Parathyroid adenoma (tissue), 2 donors: ENCODE measurements around the gene PGLYRP4.

Experiments
- H2AFZ ChIP-seq: fragments of 300-600 bp; sonication (generic); one replicate; pipeline ENCODE4 v1.7.0; 2017; ENCODE audit warnings: antibody characterized with exemption, mild to moderate bottlenecking
- H3K27ac ChIP-seq: fragments of 300-600 bp; sonication (generic); one replicate; pipeline ENCODE4 v1.7.0; 2017
- H3K27me3 ChIP-seq: fragments of 300-600 bp; sonication (generic); one replicate; pipeline ENCODE4 v1.7.0; 2017; ENCODE audit warnings: low read length; ENCODE audit not compliant: control insufficient read depth, insufficient read depth
- H3K36me3 ChIP-seq: fragments of 300-600 bp; sonication (generic); one replicate; pipeline ENCODE4 v1.7.0; 2017; ENCODE audit warnings: low read length; ENCODE audit not compliant: control insufficient read depth, insufficient read depth
- H3K4me1 ChIP-seq: fragments of 300-600 bp; sonication (generic); one replicate; pipeline ENCODE4 v1.7.0; 2017; ENCODE audit warnings: control low read depth
- H3K4me2 ChIP-seq: fragments of 300-600 bp; sonication (generic); one replicate; pipeline ENCODE4 v1.7.0; 2017; ENCODE audit warnings: low read length
- H3K4me3 ChIP-seq: fragments of 300-600 bp; sonication (generic); one replicate; pipeline ENCODE4 v1.7.0; 2017; ENCODE audit warnings: low read depth, low read length
- H3K79me2 ChIP-seq: fragments of 300-600 bp; sonication (generic); one replicate; pipeline ENCODE4 v1.7.0; 2017; ENCODE audit warnings: control low read depth
- H3K9ac ChIP-seq: fragments of 300-600 bp; sonication (generic); one replicate; pipeline ENCODE4 v1.7.0; 2017; ENCODE audit warnings: mild to moderate bottlenecking
- H3K9me3 ChIP-seq: fragments of 300-600 bp; sonication (generic); one replicate; pipeline ENCODE4 v1.7.0; 2017; ENCODE audit warnings: low read length; ENCODE audit not compliant: control insufficient read depth
- CTCF ChIP-seq: fragments of 300-600 bp; sonication (generic); IDR thresholded peaks from one replicate; pipeline ENCODE4 v1.7.0; 2017; ENCODE audit warnings: antibody characterized with exemption, mild to moderate bottlenecking
- donor health status: primary hyperparathyroidism.

PGLYRP4 gene

GRCh38 chr1:153345187-153346076, 3.2 kb downstream of the PGLYRP4 start:
- Histone ChIP-seq H3K27me3 (no peaks in the 10 kb centered on the region), H3K9me3 (no peaks in the 10 kb centered on the region), H3K9ac (no peak overlapping the region), H3K27ac (no peak overlapping the region), H3K4me2 (no peak overlapping the region), H3K4me1 (no peaks in the 10 kb centered on the region), H2AFZ (no peak overlapping the region), H3K4me3 (no peak overlapping the region), H3K36me3 (no peaks in the 10 kb centered on the region), H3K79me2 (no peaks in the 10 kb centered on the region)
- no peak for TF ChIP-seq CTCF

GRCh38 chr1:153344718-153345025, 4.0 kb downstream of the PGLYRP4 start:
- Histone ChIP-seq H3K27ac (no peak overlapping the region), H3K4me3 (no peak overlapping the region), H3K4me1 (no peaks in the 10 kb centered on the region), H3K27me3 (no peaks in the 10 kb centered on the region), H3K9me3 (no peaks in the 10 kb centered on the region), H3K79me2 (no peaks in the 10 kb centered on the region), H2AFZ (no peak overlapping the region), H3K9ac (no peak overlapping the region), H3K4me2 (no peak overlapping the region), H3K36me3 (no peaks in the 10 kb centered on the region)
- no peak for TF ChIP-seq CTCF

- no peaks in the 10 kb centered on the region for H3K9me3 ChIP-seq
- H3K4me2 ChIP-seq, result no peak overlapping the region
- H3K4me3 ChIP-seq, result no peak overlapping the region
- no peaks in the 10 kb centered on the region for H3K4me1 ChIP-seq
- no peaks in the 10 kb centered on the region for H3K79me2 ChIP-seq
- no peaks in the 10 kb centered on the region for H3K27me3 ChIP-seq
- H3K9ac ChIP-seq, result no peak overlapping the region
- peak overlapping the region; percentile 17 for H2AFZ ChIP-seq
- H3K27ac ChIP-seq, result no peak overlapping the region
- no peak for TF ChIP-seq CTCF
- no peaks in the 10 kb centered on the region for H3K36me3 ChIP-seq
Measured at GRCh38 chr1:153343811-153344717, 4.6 kb downstream of the PGLYRP4 start.

- Histone ChIP-seq H2AFZ (no peak overlapping the region), H3K4me3 (no peak overlapping the region), H3K4me1 (no peaks in the 10 kb centered on the region), H3K27me3 (no peaks in the 10 kb centered on the region), H3K9ac (no peak overlapping the region), H3K27ac (no peak overlapping the region), H3K4me2 (no peak overlapping the region), H3K9me3 (no peaks in the 10 kb centered on the region), H3K79me2 (no peaks in the 10 kb centered on the region), H3K36me3 (no peaks in the 10 kb centered on the region)
- no peak for TF ChIP-seq CTCF
Measured at GRCh38 chr1:153343040-153343681, 5.5 kb downstream of the PGLYRP4 start.
